ENCODE results near the gene STK17A.

STK17A gene

GRCh38 chr7:43582503-43583423, at the start of gene STK17A:
Gene STK17A, plus strand, starts transcription at chr7:43583108. Its CDS starts 136 bp downstream, at chr7:43583244.
- DNase-seq = peak; percentile 46

- no peak for DNase-seq
Observed at GRCh38 chr7:43533801-43534479, 49.0 kb upstream of the STK17A start.

DNA sequence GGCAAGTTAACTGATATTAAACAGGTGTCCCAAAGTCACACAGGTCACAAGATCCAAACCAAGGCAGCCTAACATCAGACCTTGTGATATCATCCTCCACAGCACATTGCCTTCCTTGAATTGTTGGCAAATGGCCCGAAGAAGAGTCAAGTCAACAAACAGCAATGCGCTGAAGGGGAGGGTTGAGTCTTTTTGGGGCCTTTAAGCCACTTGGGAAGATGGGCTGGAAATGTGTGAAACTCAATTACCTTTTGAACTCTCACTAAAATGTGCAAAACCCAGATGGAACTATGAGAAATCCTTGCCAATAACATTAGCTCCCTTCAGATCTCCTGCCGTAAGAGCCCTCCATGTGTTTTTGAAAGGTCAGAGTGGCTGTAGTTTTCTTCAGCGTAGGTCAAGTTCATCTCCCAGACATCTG, 47.9 kb upstream of the STK17A start:
- DNase-seq = no peak

DNA sequence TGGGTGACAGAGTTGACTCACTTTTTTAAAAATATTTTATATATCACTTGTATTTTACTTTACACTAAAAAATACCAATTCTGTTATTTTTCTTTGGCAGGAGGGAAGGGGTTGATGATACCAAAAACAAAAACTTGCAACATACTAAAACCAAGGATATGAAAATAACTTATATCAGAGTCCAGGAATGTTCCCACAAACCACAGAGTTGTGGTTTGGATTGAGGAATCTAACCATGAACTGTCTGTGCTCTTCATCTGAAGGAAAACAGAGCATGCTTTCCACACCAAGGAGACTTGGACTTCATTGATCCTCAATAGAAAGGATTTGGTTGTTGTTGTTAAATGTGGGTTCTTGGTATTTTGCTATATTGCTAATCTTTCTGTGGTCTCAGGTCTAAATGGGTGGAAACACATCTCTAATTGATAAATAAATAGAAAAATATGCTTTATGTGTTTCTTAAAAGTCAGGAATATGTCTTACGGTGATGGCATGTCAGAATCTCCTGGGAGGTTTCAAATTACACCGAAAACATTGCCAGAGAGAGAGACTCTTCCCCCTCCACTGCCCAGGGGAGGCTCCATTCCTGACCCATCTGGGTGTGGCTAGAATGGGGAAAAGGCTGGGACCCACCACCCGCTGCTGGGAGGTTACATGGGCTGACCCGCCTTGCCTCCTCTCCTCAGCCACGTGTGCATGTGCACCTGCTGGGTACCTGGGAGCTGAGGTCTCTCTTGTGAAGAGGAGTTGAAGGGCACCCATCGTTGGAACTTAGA, 46.9 kb upstream of the STK17A start:
- no peak for DNase-seq

GRCh38 chr7:43536773-43537172, 46.1 kb upstream of the STK17A start:
- DNase-seq = no peak

DNA sequence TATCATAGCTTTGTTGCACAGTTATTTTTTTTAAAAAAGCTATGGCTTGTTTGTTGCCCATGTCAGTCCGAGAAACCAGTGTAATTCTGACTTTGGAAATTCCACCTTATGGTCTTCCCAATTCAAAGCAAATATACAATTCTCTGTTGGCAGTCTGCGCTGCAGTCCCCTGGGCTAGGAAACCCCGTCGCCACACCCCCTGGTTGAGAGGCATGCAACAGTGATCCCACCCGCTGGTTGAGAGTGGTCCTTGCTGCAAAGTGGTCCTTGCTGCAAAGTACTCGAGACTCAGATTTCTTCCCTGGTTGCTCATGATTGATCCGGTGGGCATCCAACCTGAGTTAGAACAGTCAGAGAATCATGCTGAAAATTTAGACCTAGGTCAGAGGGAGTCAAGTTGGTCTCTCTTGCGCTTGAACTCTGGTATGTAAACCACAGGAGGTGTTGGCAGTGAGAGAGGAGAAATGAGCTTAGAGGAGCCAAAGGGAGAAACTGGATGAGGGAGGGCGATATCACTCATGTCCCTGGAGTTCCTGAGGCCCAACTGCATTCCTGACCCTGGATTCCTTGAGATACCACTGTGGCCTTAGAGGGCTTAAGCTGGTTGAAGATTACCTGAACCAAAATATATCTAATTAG, 45.0 kb upstream of the STK17A start:
- DNase-seq = no peak

DNA sequence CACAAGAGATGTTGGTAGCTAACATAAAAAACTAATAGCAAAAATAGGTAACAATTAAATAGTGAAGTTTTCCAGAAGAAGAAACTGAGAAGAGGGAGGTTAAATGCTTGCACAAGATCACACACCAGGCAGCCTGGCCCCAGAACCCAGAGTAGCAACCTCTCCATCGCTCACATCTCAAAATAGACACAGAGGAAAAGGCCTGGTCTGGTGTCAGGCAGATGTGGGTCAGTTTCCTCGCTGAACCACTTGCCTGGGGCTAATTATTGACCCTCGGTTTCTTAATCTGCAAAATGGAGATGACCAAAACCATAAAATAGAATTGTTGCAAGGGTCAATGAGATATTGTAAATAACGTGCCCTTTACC, 44.5 kb upstream of the STK17A start:
- DNase-seq = no peak

DNA sequence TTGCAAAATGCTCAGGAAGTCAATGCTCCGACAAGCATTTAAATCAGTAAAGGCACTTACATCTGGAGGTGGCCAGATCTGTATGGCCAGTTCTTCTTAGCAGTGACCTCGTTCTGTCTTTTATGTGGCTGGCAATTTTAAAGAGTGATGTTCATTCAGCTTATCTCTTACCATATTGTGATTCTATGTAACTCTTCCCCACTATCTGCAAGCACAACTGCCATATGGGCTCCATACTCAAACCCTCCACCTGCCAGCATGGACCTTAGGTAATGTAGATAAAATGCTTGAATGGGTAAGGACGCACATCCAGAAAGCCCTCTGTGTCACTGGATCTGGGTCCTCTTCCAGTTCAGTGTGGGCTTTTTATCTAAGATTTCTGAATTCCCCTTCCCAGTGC, 42.4 kb upstream of the STK17A start:
- DNase-seq = no peak

GRCh38 chr7:43542716-43543115, 40.2 kb upstream of the STK17A start:
- DNase-seq = no peak

DNA sequence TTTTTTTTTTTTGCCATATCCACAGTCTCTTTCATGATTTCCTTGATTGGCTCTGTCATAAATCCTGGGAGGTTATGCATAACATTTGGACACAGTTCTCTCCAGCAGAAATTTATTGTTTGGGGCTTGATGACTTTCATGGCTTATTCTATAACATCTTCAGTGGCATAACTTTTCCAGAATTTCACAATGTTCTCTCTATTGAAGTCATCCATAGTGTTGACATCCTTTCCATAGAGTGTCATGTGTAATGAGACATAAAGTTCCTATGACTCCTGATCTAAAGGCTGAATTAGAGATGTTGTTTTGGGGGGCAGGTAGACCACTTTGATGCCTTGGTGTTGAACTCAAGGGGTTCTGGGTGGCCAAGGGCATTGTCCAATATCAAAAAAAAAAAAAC, 36.7 kb upstream of the STK17A start:
- DNase-seq = no peak

- DNase-seq = no peak
Observed at GRCh38 chr7:43550427-43550826, 32.5 kb upstream of the STK17A start.

- DNase-seq = no peak
Observed at GRCh38 chr7:43552122-43552521, 30.8 kb upstream of the STK17A start.

- no peak for DNase-seq
Observed at GRCh38 chr7:43553999-43554398, 28.9 kb upstream of the STK17A start.

DNA sequence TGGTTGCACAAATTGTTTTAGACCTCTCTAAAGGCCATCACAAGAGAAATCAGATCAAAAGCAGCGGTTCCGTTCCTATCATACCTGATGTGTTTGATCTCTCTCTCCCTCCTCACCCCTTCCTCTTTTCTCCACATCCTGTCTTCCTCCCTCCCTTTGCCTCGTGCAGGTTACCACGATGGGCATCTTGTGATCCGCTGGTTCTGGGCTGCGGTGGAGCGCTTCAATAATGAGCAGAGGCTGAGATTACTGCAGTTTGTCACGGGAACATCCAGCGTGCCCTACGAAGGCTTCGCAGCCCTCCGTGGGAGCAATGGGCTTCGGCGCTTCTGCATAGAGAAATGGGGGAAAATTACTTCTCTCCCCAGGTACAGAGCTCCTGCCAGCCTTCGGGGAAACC, 28.5 kb upstream of the STK17A start:
- no peak for DNase-seq

GRCh38 chr7:43557831-43558495, 24.9 kb upstream of the STK17A start:
- no peak for DNase-seq

- DNase-seq = no peak
Observed at GRCh38 chr7:43559171-43559945, 23.6 kb upstream of the STK17A start.

DNA sequence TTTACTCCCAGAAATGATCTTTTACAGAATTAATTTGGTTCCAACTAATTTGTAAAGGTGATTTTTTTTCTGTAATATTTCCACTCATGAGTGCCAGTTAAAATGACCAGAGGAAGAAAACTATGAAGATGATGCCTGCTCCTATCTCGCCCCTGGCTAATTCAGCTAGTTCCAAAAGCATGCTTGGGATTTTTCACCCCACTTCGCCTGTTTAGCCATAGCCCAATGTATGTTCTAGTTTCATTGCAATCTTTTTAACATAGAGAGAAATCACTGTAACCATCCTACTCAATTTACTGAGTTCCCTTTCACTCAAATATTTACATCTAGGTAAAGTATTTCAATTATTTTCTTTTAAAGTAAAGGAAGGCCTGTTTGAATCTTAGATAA, 23.0 kb upstream of the STK17A start:
- no peak for DNase-seq

- DNase-seq = no peak
Observed at GRCh38 chr7:43560742-43561330, 22.1 kb upstream of the STK17A start.

GRCh38 chr7:43562383-43562782, 20.5 kb upstream of the STK17A start:
- DNase-seq = no peak

DNA sequence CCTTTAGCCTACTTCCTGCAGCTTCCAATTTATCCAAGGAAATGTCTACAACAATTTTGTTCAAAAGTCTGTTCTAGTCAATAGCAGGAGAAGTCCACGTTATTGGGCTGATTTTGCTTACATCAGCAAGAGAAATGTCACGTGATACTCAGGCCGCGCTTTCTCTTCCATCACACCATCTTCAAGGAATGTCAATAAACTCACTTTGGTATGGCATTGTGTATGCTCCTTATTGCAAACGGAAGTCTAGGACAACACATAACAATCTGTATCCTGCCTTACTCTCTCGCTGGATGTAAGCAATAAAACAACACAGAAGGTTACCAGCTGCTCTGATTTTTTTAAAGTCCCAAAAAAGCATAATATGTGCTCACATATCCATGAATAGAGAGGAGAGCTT, 17.1 kb upstream of the STK17A start:
- no peak for DNase-seq

DNA sequence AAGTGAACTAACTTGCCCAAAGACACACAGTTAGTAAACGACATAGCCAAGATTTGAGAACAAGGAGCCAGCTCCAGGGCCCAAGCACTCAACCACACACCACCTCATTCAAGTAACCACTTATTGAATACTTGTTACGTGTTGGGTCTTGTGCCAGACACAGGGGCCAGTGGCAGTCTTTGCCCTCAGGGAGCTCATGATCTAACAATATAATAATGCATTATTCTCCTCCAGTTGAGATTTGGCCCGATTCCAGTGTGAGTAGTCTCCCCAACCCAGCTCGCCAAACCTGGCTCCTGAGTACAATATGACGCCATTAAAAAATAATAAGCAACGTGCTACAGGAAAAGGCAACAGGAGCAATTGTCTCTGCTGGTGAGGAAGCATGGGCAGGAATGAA, 14.4 kb upstream of the STK17A start:
- no peak for DNase-seq

Data from NCI-H2081 treated with DMSO at 0.1 percent for 48 hours (cell line).